Urothelium cell line (cell line): ENCODE measurements around the gene VPS52.
"Not testable (repeated sequence)": the region's sequence is repeated elsewhere in the genome, so short reads cannot be mapped to it uniquely, and the experiment has no call there.

Experiments
- DNase-seq: peaks from one replicate; pipeline ENCODE4 v3.0.0; 2011; ENCODE audit warnings: low spot score, mixed read lengths
- FAIRE-seq: peaks from 2 replicates; lab custom pipeline; 2011; peaks lifted over from hg19 to GRCh38; lab: Jason Lieb, UNC

Gene VPS52

GRCh38 chr6:33286946-33287914 lies 15.6 kb upstream of the VPS52 start:
- no peak for DNase-seq
- no peak for FAIRE-seq

GRCh38 chr6:33285214-33285613 lies 13.5 kb upstream of the VPS52 start:
- not testable (repeated sequence) for FAIRE-seq, DNase-seq

- no peak for DNase-seq
- no peak for FAIRE-seq
Measured at GRCh38 chr6:33280539-33280938, 8.9 kb upstream of the VPS52 start.

GRCh38 chr6:33279971-33280511 lies 8.4 kb upstream of the VPS52 start:
- no peak for FAIRE-seq
- peak; percentile 60 for DNase-seq

- FAIRE-seq (no peak), DNase-seq (no peak)
Measured at GRCh38 chr6:33279257-33279695, 7.6 kb upstream of the VPS52 start.

GRCh38 chr6:33278810-33279209 lies 7.1 kb upstream of the VPS52 start:
- DNase-seq (no peak), FAIRE-seq (no peak)

GRCh38 chr6:33278392-33278741 lies 6.7 kb upstream of the VPS52 start:
- no peak for DNase-seq
- no peak for FAIRE-seq

GRCh38 chr6:33277663-33278391 lies 6.2 kb upstream of the VPS52 start:
- no peak for DNase-seq
- no peak for FAIRE-seq

GRCh38 chr6:33276864-33277662 lies 5.4 kb upstream of the VPS52 start, which contains the start of gene B3GALT4:
Gene B3GALT4 (plus strand): TSS chr6:33277123. CDS start chr6:33277420, 297 bp downstream.
- FAIRE-seq (no peak), DNase-seq (no peak)

GRCh38 chr6:33276581-33276863 lies 4.8 kb upstream of the VPS52 start:
- DNase-seq = no peak
- FAIRE-seq = no peak

- FAIRE-seq = not testable (repeated sequence)
Measured at GRCh38 chr6:33275795-33276580, 4.3 kb upstream of the VPS52 start.

GRCh38 chr6:33273924-33274902 lies 2.5 kb upstream of the VPS52 start:
- FAIRE-seq (no peak), DNase-seq (no peak)

More at GRCh38 chr6:33275795-33276580, 4.3 kb upstream of the VPS52 start:
- not testable (repeated sequence) for DNase-seq

- no peak for DNase-seq
- FAIRE-seq = no peak
Measured at GRCh38 chr6:33273129-33273923, 1.6 kb upstream of the VPS52 start.

- FAIRE-seq = no peak
Measured at GRCh38 chr6:33272275-33273128, 826 bp upstream of the VPS52 start.

GRCh38 chr6:33271117-33271467 lies 584 bp downstream of the VPS52 start:
- FAIRE-seq (no peak), DNase-seq (peak; percentile 21)

More at GRCh38 chr6:33272275-33273128, 826 bp upstream of the VPS52 start:
- no peak for DNase-seq

GRCh38 chr6:33264015-33264414 lies 7.7 kb downstream of the VPS52 start:
- FAIRE-seq = no peak
- DNase-seq = no peak

GRCh38 chr6:33262490-33262889 lies 9.2 kb downstream of the VPS52 start:
- not testable (repeated sequence) for DNase-seq, FAIRE-seq
